Neural progenitor cell (in vitro differentiated cells): ENCODE results near the gene MYBBP1A. TPM values are rescaled to one million over a fixed set of nuclear protein-coding genes. Genes with fewer than 3 reads are reported as not detected.
A peak's percentile ranks its signal among the peaks of the same experiment; 100 is the strongest.
"Not testable (repeated sequence)": the region's sequence is repeated elsewhere in the genome, so short reads cannot be mapped to it uniquely, and the experiment has no call there.

Experiments used
- DNase-seq: peaks from one replicate; pipeline ENCODE4 v3.0.0-alpha.2; 2016; ENCODE audit warnings: low spot score
- H2AFZ ChIP-seq: fragments of 200-600 bp; sonication (generic); replicated peaks from 2 replicates; pipeline ENCODE4 v1.6.1; 2016; ENCODE audit warnings: antibody characterized with exemption
- H3F3A ChIP-seq: fragments of 200-600 bp; sonication (generic); 2 replicates; pipeline ENCODE4 v1.6.1; 2016; ENCODE audit warnings: antibody characterized with exemption, low read depth
- H3K27ac ChIP-seq: fragments of 200-600 bp; sonication (generic); 2 replicates; pipeline ENCODE4 v1.5.1; 2016; ENCODE audit warnings: mild to moderate bottlenecking
- H3K27me3 ChIP-seq: fragments of 200-600 bp; sonication (generic); 2 replicates; pipeline ENCODE4 v1.6.1; 2016; ENCODE audit warnings: mild to moderate bottlenecking, moderate library complexity
- H3K36me3 ChIP-seq: fragments of 200-600 bp; sonication (generic); 2 replicates; pipeline ENCODE4 v1.5.1; 2016
- H3K4me1 ChIP-seq: fragments of 200-600 bp; sonication (generic); 2 replicates; pipeline ENCODE4 v1.6.1; 2016; ENCODE audit warnings: mixed run types
- H3K4me2 ChIP-seq: fragments of 200-600 bp; sonication (generic); 2 replicates; pipeline ENCODE4 v1.6.1; 2016
- H3K4me3 ChIP-seq: fragments of 200-600 bp; sonication (generic); 2 replicates; pipeline ENCODE4 v1.5.1; 2016
- H3K79me2 ChIP-seq: fragments of 200-600 bp; sonication (generic); 2 replicates; pipeline ENCODE4 v1.6.1; 2016; ENCODE audit warnings: low read depth
- H3K9ac ChIP-seq: fragments of 200-600 bp; sonication (generic); 2 replicates; pipeline ENCODE4 v1.6.1; 2016
- H3K9me3 ChIP-seq: fragments of 200-600 bp; sonication (generic); 2 replicates; pipeline ENCODE4 v1.5.1; 2016; ENCODE audit warnings: low read depth
- H4K20me1 ChIP-seq: fragments of 200-600 bp; sonication (generic); 2 replicates; pipeline ENCODE4 v1.6.1; 2016; ENCODE audit warnings: low read depth
- H3K27ac Mint-ChIP-seq: 3 replicates; pipeline ENCODE4 v1.8.0; 2021; ENCODE audit warnings: mixed read lengths
- H3K27me3 Mint-ChIP-seq: 2 replicates; pipeline ENCODE4 v1.8.0; 2022; ENCODE audit warnings: low read depth, mild to moderate bottlenecking, inconsistent platforms, moderate library complexity, mixed read lengths; ENCODE audit not compliant: insufficient read depth
- H3K36me3 Mint-ChIP-seq: 3 replicates; pipeline ENCODE4 v1.8.0; 2021; ENCODE audit warnings: mixed read lengths
- H3K4me1 Mint-ChIP-seq: 3 replicates; pipeline ENCODE4 v1.8.0; 2021; ENCODE audit warnings: mixed read lengths
- H3K4me3 Mint-ChIP-seq: 3 replicates; pipeline ENCODE4 v1.8.0; 2021; ENCODE audit warnings: mild to moderate bottlenecking, moderate library complexity, mixed read lengths
- H3K9me3 Mint-ChIP-seq: 3 replicates; pipeline ENCODE4 v1.8.0; 2020; ENCODE audit warnings: mixed read lengths
- EZH2 ChIP-seq: fragments of 200-600 bp; sonication (generic); IDR thresholded peaks from 2 replicates; pipeline ENCODE4 v1.6.1; 2017; ENCODE audit warnings: antibody characterized with exemption, mild to moderate bottlenecking, moderate library complexity
- EZH2phosphoT487 ChIP-seq: fragments of 200-600 bp; sonication (generic); IDR thresholded peaks from 2 replicates; pipeline ENCODE4 v1.6.1; 2017; ENCODE audit warnings: antibody characterized with exemption
- total RNA-seq: library from RNA; depleted of rRNA; stranded (reverse); fragments of >200 nt; gene quantifications from 2 replicates; pipeline ENCODE4 v1.2.3, GENCODE V29; 2015; ENCODE audit warnings: low replicate concordance
- TF ChIP-seq, protein P1 (sequence below): fragments of 200-600 bp; sonication (generic); IDR thresholded peaks from 2 replicates; pipeline ENCODE4 v1.5.1; 2017; ENCODE audit warnings: antibody characterized with exemption, mild to moderate bottlenecking

Gene MYBBP1A
- total RNA-seq, 1 donor from 2014 or later, result 17.4 TPM

DNA sequence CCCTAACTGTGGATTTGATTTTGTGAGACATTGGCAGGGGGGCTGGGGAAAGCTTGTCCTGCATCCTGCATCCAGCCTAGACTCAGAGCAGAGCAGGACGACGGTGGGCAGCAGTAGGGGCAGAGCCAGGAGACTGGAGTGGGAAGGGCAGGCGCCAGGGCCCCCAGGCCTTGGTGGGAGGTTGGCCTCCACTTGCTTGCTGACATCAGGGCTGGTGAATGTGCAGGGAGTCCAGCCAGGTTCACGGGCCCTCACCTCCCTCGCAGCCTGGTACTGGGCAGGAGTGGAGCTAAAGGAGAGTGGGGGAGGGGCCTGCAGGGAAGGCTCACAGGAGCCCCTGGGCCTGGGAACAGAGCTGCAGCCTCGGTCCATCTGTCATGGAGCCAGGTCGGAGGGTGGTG, 26.9 kb upstream of the MYBBP1A start:
- no peaks in the 10 kb centered on the region for H3K9me3 Mint-ChIP-seq
- Histone ChIP-seq H3K4me1 (peaks cover 31% of the 10 kb centered on the region), H3F3A (peaks cover 5% of the 10 kb centered on the region), H3K9me3 (no peaks in the 10 kb centered on the region), H3K79me2 (no peaks in the 10 kb centered on the region), H2AFZ (no peak overlapping the region), H3K27ac (no peak overlapping the region), H3K27me3 (peaks cover 47% of the 10 kb centered on the region), H3K4me2 (no peak overlapping the region), H3K4me3 (no peak overlapping the region), H3K36me3 (no peaks in the 10 kb centered on the region), H4K20me1 (no peaks in the 10 kb centered on the region), H3K9ac (no peak overlapping the region)
- peaks cover 47% of the 10 kb centered on the region for H3K27me3 Mint-ChIP-seq
- no peak overlapping the region for H3K4me3 Mint-ChIP-seq
- peaks cover 27% of the 10 kb centered on the region for H3K4me1 Mint-ChIP-seq
- no peak for DNase-seq
- H3K27ac Mint-ChIP-seq, result no peak overlapping the region
- no peaks in the 10 kb centered on the region for H3K36me3 Mint-ChIP-seq
- TF ChIP-seq EZH2 (no peak), EZH2phosphoT487 (no peak)
- TF ChIP-seq, protein P1, sequence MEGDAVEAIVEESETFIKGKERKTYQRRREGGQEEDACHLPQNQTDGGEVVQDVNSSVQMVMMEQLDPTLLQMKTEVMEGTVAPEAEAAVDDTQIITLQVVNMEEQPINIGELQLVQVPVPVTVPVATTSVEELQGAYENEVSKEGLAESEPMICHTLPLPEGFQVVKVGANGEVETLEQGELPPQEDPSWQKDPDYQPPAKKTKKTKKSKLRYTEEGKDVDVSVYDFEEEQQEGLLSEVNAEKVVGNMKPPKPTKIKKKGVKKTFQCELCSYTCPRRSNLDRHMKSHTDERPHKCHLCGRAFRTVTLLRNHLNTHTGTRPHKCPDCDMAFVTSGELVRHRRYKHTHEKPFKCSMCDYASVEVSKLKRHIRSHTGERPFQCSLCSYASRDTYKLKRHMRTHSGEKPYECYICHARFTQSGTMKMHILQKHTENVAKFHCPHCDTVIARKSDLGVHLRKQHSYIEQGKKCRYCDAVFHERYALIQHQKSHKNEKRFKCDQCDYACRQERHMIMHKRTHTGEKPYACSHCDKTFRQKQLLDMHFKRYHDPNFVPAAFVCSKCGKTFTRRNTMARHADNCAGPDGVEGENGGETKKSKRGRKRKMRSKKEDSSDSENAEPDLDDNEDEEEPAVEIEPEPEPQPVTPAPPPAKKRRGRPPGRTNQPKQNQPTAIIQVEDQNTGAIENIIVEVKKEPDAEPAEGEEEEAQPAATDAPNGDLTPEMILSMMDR, result no peak

DNA sequence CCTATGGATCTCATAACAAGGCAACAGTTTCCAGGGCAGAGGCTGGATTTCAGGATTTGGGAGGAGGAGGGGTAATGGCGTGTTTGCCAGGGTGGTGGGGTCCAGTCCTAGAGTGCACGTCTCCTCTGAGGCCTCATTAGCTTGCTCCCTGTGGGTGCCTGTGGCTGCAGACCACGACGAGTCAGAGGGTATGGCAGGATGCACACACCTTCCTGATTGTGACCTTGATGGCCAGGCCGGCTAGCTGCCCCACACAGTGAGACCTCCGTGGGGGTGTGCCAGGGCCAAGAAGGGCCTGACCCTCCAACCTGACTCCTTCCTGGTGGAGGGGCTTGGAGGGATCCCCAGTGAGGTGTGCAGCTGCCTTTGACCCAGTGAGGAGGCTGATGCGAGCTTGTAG, 25.1 kb upstream of the MYBBP1A start:
- H3F3A ChIP-seq, result peaks cover 15% of the 10 kb centered on the region
- Mint-ChIP-seq H3K4me3 (no peak overlapping the region), H3K27me3 (peaks cover 31% of the 10 kb centered on the region), H3K9me3 (no peaks in the 10 kb centered on the region), H3K36me3 (no peaks in the 10 kb centered on the region), H3K27ac (no peak overlapping the region), H3K4me1 (peaks cover 39% of the 10 kb centered on the region)
- H4K20me1 ChIP-seq, result no peaks in the 10 kb centered on the region
- H3K27me3 ChIP-seq, result peaks cover 30% of the 10 kb centered on the region
- H3K4me1 ChIP-seq, result peaks cover 41% of the 10 kb centered on the region
- H3K4me3 ChIP-seq, result no peak overlapping the region
- no peaks in the 10 kb centered on the region for H3K79me2 ChIP-seq
- H3K9ac ChIP-seq, result no peak overlapping the region
- no peak overlapping the region for H3K4me2 ChIP-seq
- no peak overlapping the region for H3K27ac ChIP-seq
- no peak overlapping the region for H2AFZ ChIP-seq
- TF ChIP-seq, protein P1, result no peak
- TF ChIP-seq EZH2phosphoT487 (no peak), EZH2 (no peak)
- H3K36me3 ChIP-seq, result no peaks in the 10 kb centered on the region
- DNase-seq, result no peak
- H3K9me3 ChIP-seq, result no peaks in the 10 kb centered on the region

DNA sequence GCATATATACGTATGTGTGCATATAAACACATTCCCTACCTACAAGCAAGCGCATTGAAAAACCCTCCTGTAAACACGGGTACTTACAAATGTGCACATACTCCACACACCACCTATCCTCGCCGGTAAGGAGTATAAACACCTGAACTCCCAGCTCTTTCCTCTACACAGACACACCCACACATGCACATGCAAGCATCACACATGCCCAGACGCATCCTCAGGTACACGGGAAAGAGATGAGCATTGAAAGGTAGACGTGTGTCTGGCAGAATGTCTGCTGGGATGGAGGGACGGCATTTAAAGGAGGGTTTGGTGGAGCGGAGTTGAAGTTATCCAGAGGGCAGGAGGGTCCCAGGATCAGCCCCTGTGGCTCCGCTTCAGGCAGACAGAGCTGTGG, 24.5 kb upstream of the MYBBP1A start:
- H3K4me3 ChIP-seq, result no peak overlapping the region
- Mint-ChIP-seq H3K36me3 (no peaks in the 10 kb centered on the region), H3K4me1 (peaks cover 40% of the 10 kb centered on the region), H3K27ac (peak overlapping the region; percentile 23), H3K4me3 (no peak overlapping the region), H3K27me3 (peaks cover 27% of the 10 kb centered on the region), H3K9me3 (no peaks in the 10 kb centered on the region)
- H3K9me3 ChIP-seq, result no peaks in the 10 kb centered on the region
- H3K9ac ChIP-seq, result no peak overlapping the region
- no peak overlapping the region for H3K27ac ChIP-seq
- H3K79me2 ChIP-seq, result no peaks in the 10 kb centered on the region
- H3K27me3 ChIP-seq, result peaks cover 23% of the 10 kb centered on the region
- DNase-seq, result no peak
- H2AFZ ChIP-seq, result no peak overlapping the region
- no peaks in the 10 kb centered on the region for H3K36me3 ChIP-seq
- no peak overlapping the region for H3K4me2 ChIP-seq
- no peaks in the 10 kb centered on the region for H4K20me1 ChIP-seq
- H3K4me1 ChIP-seq, result peaks cover 38% of the 10 kb centered on the region
- TF ChIP-seq, protein P1, result no peak
- H3F3A ChIP-seq, result peaks cover 15% of the 10 kb centered on the region

DNA sequence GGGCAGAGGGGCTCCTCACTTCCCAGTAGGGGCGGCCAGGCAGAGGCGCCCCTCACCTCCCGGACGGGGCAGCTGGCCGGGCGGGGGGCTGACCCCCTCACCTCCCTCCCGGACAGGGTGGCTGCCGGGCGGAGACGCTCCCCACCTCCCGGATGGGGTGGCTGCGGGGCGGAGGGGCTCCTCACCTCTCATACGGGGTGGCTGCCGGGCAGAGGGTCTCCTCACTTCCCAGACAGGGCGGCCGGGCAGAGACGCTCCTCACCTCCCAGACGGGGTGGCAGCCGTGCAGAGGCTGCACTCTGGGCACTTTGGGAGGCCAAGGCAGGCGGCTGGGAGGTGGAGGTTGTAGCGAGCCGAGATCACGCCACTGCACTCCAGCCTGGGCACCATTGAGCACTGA, 23.2 kb upstream of the MYBBP1A start:
- H3K36me3 ChIP-seq, H3K9ac ChIP-seq, DNase-seq, H3K36me3 Mint-ChIP-seq, H3K4me3 ChIP-seq, H4K20me1 ChIP-seq, H2AFZ ChIP-seq, H3K4me2 ChIP-seq, H3K27ac ChIP-seq, H3K79me2 ChIP-seq, H3K4me3 Mint-ChIP-seq, H3K27ac Mint-ChIP-seq, H3K9me3 Mint-ChIP-seq, H3K9me3 ChIP-seq: not testable (repeated sequence)
- Mint-ChIP-seq H3K27me3 (peaks cover 21% of the 10 kb centered on the region), H3K4me1 (peaks cover 36% of the 10 kb centered on the region)
- Histone ChIP-seq H3K27me3 (peaks cover 10% of the 10 kb centered on the region), H3F3A (peaks cover 15% of the 10 kb centered on the region), H3K4me1 (peaks cover 34% of the 10 kb centered on the region)
